HEK293 (cell line): Measurements from ENCODE around the gene PTPRCAP.
"Not testable (repeated sequence)": the region's sequence is repeated elsewhere in the genome, so short reads cannot be mapped to it uniquely, and the experiment has no call there.

ENCODE experiments used
- CTCF ChIA-PET: fragments of 350-600 bp; formaldehyde crosslinking; extraction: SDS; loops from one replicate; lab custom pipeline; 2021; ENCODE audit warnings: antibody characterized with exemption; lab: Yijun Ruan, JAX
- POLR2A ChIA-PET: fragments of 300-600 bp; formaldehyde crosslinking; extraction: SDS; loops from one replicate; lab custom pipeline; 2020; ENCODE audit warnings: antibody characterized with exemption, inconsistent platforms; lab: Yijun Ruan, JAX
- H3K27ac ChIP-seq: fragments of 200-500 bp; sonication (Bioruptor generic); 2 replicates; pipeline ENCODE4 v1.5.1; 2014; ENCODE audit warnings: low read depth, low read length, control low read depth, inconsistent platforms; ENCODE audit errors: extremely low read depth
- H3K36me3 ChIP-seq, 2 experiments: fragments of 200-500 bp in 1 of 2; sonication (Bioruptor generic) in 1 of 2; 1 replicate in 1 of 2; 2 replicates in 1 of 2; pipeline ENCODE4 v1.5.1; 2014 to 2017; ENCODE audit warnings: inconsistent platforms in 2 of 2, low read length in 2 of 2; ENCODE audit not compliant: control insufficient read depth in 2 of 2, insufficient read depth in 1 of 2
- H3K4me1 ChIP-seq: fragments of 200-500 bp; sonication (Bioruptor generic); 2 replicates; pipeline ENCODE4 v1.5.1; 2014; ENCODE audit warnings: mild to moderate bottlenecking, low read length, inconsistent platforms; ENCODE audit not compliant: control insufficient read depth, insufficient read depth
- H3K4me3 ChIP-seq: 2 replicates; pipeline ENCODE4 v1.5.1; 2011; ENCODE audit warnings: low read depth, mild to moderate bottlenecking, control low read depth, low read length, moderate library complexity
- H3K9me3 ChIP-seq: fragments of 200-500 bp; sonication (Bioruptor generic); 2 replicates; pipeline ENCODE4 v1.5.1; 2014; ENCODE audit warnings: low read depth, low read length, inconsistent platforms; ENCODE audit not compliant: control insufficient read depth, insufficient read depth
- GLIS2 ChIP-seq: fragments of 450-650 bp; formaldehyde crosslinking; IDR thresholded peaks from 2 replicates; pipeline ENCODE4 v1.5.1; 2016; ENCODE audit warnings: missing biosample characterization, missing genetic modification characterization
- KLF8 ChIP-seq: fragments of 450-650 bp; formaldehyde crosslinking; IDR thresholded peaks from 2 replicates; pipeline ENCODE4 v1.5.1; 2016; ENCODE audit warnings: missing biosample characterization, missing genetic modification characterization
- MYNN ChIP-seq: fragments of 450-650 bp; formaldehyde crosslinking; IDR thresholded peaks from 2 replicates; pipeline ENCODE4 v1.5.1; 2016; ENCODE audit warnings: missing biosample characterization, missing genetic modification characterization, borderline replicate concordance
- OSR2 ChIP-seq: fragments of 450-650 bp; formaldehyde crosslinking; IDR thresholded peaks from 2 replicates; pipeline ENCODE4 v1.5.1; 2016; ENCODE audit warnings: missing biosample characterization, missing genetic modification characterization
- SP2 ChIP-seq: fragments of 450-650 bp; formaldehyde crosslinking; IDR thresholded peaks from 2 replicates; pipeline ENCODE4 v1.5.1; 2016; ENCODE audit warnings: missing biosample characterization, missing genetic modification characterization
- SP3 ChIP-seq: fragments of 450-650 bp; formaldehyde crosslinking; IDR thresholded peaks from 2 replicates; pipeline ENCODE4 v1.5.1; 2016; ENCODE audit warnings: missing biosample characterization, missing genetic modification characterization
- SP7 ChIP-seq: fragments of 450-650 bp; formaldehyde crosslinking; IDR thresholded peaks from 2 replicates; pipeline ENCODE4 v1.5.1; 2016; ENCODE audit warnings: missing biosample characterization, missing genetic modification characterization
- ZBTB10 ChIP-seq: fragments of 450-650 bp; formaldehyde crosslinking; IDR thresholded peaks from 2 replicates; pipeline ENCODE4 v1.5.1; 2016; ENCODE audit warnings: missing biosample characterization, missing genetic modification characterization
- ZBTB21 ChIP-seq: fragments of 450-650 bp; formaldehyde crosslinking; IDR thresholded peaks from 2 replicates; pipeline ENCODE4 v1.5.1; 2017; ENCODE audit warnings: missing biosample characterization, missing genetic modification characterization
- ZBTB48 ChIP-seq: fragments of 450-650 bp; formaldehyde crosslinking; IDR thresholded peaks from 2 replicates; pipeline ENCODE4 v1.5.1; 2016; ENCODE audit warnings: missing biosample characterization, missing genetic modification characterization
- ZBTB6 ChIP-seq: fragments of 450-650 bp; formaldehyde crosslinking; IDR thresholded peaks from 2 replicates; pipeline ENCODE4 v1.5.1; 2017; ENCODE audit warnings: missing biosample characterization, missing genetic modification characterization
- ZBTB8A ChIP-seq: fragments of 450-650 bp; formaldehyde crosslinking; IDR thresholded peaks from 2 replicates; pipeline ENCODE4 v1.5.1; 2016; ENCODE audit warnings: missing biosample characterization, missing genetic modification characterization
- ZFP37 ChIP-seq: fragments of 450-650 bp; formaldehyde crosslinking; IDR thresholded peaks from 2 replicates; pipeline ENCODE4 v1.5.1; 2016; ENCODE audit warnings: missing biosample characterization, missing genetic modification characterization
- ZNF133 ChIP-seq: fragments of 450-650 bp; formaldehyde crosslinking; IDR thresholded peaks from 2 replicates; pipeline ENCODE4 v1.5.1; 2016; ENCODE audit warnings: missing biosample characterization, missing genetic modification characterization
- ZNF146 ChIP-seq: fragments of 450-650 bp; formaldehyde crosslinking; IDR thresholded peaks from 2 replicates; pipeline ENCODE4 v1.5.1; 2016; ENCODE audit warnings: missing biosample characterization, missing genetic modification characterization
- ZNF24 ChIP-seq: fragments of 450-650 bp; formaldehyde crosslinking; IDR thresholded peaks from 2 replicates; pipeline ENCODE4 v1.5.1; 2016; ENCODE audit warnings: missing biosample characterization, missing genetic modification characterization
- ZNF335 ChIP-seq: fragments of 450-650 bp; formaldehyde crosslinking; conservative IDR thresholded peaks from 2 replicates; pipeline ENCODE4 v1.5.1; 2016; ENCODE audit warnings: missing biosample characterization, missing genetic modification characterization
- ZNF341 ChIP-seq: fragments of 450-650 bp; formaldehyde crosslinking; IDR thresholded peaks from 2 replicates; pipeline ENCODE4; 2016; ENCODE audit warnings: low read depth, missing biosample characterization, missing genetic modification characterization
- ZNF394 ChIP-seq: fragments of 450-650 bp; formaldehyde crosslinking; IDR thresholded peaks from 2 replicates; pipeline ENCODE4 v1.5.1; 2016; ENCODE audit warnings: missing biosample characterization, missing genetic modification characterization, mild to moderate bottlenecking, moderate library complexity, borderline replicate concordance
- ZNF416 ChIP-seq: fragments of 450-650 bp; formaldehyde crosslinking; IDR thresholded peaks from 2 replicates; pipeline ENCODE4 v1.5.1; 2016; ENCODE audit warnings: missing biosample characterization, missing genetic modification characterization
- ZNF792 ChIP-seq: fragments of 450-650 bp; formaldehyde crosslinking; IDR thresholded peaks from 2 replicates; pipeline ENCODE4 v1.5.1; 2016; ENCODE audit warnings: missing biosample characterization, missing genetic modification characterization
- TF ChIP-seq, protein P1 (sequence below): fragments of 450-650 bp; formaldehyde crosslinking; IDR thresholded peaks from 2 replicates; pipeline ENCODE4 v1.5.1; 2017; ENCODE audit warnings: missing biosample characterization, mild to moderate bottlenecking, missing genetic modification characterization, moderate library complexity
- TF ChIP-seq, protein P2 (sequence below): fragments of 450-650 bp; formaldehyde crosslinking; IDR thresholded peaks from 2 replicates; pipeline ENCODE4 v1.5.1; 2016; ENCODE audit warnings: missing biosample characterization, missing genetic modification characterization

Gene PTPRCAP

DNA sequence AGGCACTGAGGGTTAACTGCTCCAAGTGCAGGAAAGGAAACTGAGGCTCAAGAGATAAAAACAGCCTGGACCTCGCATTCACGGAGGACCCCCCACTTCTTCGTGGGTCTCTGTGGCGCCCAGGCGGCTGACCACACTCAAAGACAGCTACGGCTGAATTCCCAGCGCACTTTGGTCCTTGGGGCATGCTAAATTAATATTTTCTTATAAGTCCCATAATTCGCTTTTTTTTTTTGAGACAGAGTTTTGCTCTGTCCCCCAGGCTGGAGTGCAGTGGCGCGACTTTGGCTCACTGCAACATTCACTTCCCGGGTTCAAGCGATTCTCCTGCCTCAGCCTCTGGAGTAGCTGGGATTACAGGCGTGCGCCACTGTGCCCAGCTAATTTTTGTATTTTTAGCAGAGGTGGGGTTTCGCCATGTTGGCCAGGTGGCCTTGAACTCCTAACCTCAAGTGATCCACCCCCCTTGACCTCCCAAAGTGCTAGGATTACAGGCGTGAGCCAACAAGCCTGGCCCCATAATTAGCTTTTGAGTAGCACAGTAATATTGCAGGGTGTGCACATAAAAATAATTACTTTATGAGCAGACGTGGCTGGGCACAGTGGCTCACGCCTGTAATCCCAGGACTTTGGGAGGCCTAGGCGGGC is 35.2 kb downstream of the PTPRCAP start:
- not testable (repeated sequence) for H3K4me1 ChIP-seq, H3K9me3 ChIP-seq, H3K27ac ChIP-seq
- CTCF ChIA-PET = interaction anchor here (0.5 to 2.8 kb wide), 21 partner anchors 10 to 475 kb away, joined by 3 to 20 read pairs (median 6); partner anchors contain the start of genes PITPNM1, RAD9A and TMEM134
- peak overlapping the region; percentile 14 for H3K4me3 ChIP-seq
- TF ChIP-seq ZBTB48 (peak; percentile 11; the same call in 1 of the 2 replicates), ZNF394 (peak; percentile 81), ZBTB8A (peak; percentile 15; the same call in 1 of the 2 replicates), SP7 (tag by site-specific recombination) (peak; percentile 85), OSR2 (tag by site-specific recombination) (peak; percentile 61), ZNF335 (tag by site-specific recombination) (0 out of 2 replicates have a peak, but pooled peaks have one; percentile 19), GLIS2 (tag by site-specific recombination) (0 out of 2 replicates have a peak, but pooled peaks have one; percentile 26)
- TF ChIP-seq, protein P1, sequence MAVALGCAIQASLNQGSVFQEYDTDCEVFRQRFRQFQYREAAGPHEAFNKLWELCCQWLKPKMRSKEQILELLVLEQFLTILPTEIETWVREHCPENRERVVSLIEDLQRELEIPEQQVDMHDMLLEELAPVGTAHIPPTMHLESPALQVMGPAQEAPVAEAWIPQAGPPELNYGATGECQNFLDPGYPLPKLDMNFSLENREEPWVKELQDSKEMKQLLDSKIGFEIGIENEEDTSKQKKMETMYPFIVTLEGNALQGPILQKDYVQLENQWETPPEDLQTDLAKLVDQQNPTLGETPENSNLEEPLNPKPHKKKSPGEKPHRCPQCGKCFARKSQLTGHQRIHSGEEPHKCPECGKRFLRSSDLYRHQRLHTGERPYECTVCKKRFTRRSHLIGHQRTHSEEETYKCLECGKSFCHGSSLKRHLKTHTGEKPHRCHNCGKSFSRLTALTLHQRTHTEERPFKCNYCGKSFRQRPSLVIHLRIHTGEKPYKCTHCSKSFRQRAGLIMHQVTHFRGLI (tag by site-specific recombination) = 0 out of 2 replicates have a peak, but pooled peaks have one; percentile 10
- TF ChIP-seq, protein P2, sequence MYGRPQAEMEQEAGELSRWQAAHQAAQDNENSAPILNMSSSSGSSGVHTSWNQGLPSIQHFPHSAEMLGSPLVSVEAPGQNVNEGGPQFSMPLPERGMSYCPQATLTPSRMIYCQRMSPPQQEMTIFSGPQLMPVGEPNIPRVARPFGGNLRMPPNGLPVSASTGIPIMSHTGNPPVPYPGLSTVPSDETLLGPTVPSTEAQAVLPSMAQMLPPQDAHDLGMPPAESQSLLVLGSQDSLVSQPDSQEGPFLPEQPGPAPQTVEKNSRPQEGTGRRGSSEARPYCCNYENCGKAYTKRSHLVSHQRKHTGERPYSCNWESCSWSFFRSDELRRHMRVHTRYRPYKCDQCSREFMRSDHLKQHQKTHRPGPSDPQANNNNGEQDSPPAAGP (tag by site-specific recombination) = peak; percentile 63; the same call in 1 of the 2 replicates
- POLR2A ChIA-PET = interaction anchor here (0.7 to 3.3 kb wide), 21 partner anchors 9 to 227 kb away, joined by 3 to 53 read pairs (median 7); partner anchors contain the start of genes GPR152, GSTP1, NUDT8 and PITPNM1
- H3K36me3 ChIP-seq = peaks cover 0 to 33% of the 10 kb centered on the region in 2 experiments; a peak in 1 of 3 replicates

- ChIA-PET CTCF (interaction anchor here (0.5 to 2.8 kb wide), 26 partner anchors 9 to 475 kb away, joined by 3 to 20 read pairs (median 5); partner anchors contain the start of genes PITPNM1, RAD9A and TMEM134), POLR2A (interaction anchor here (0.7 to 3.3 kb wide), 26 partner anchors 9 to 228 kb away, joined by 3 to 53 read pairs (median 6); partner anchors contain the start of genes AIP, CORO1B, GPR152 and GSTP1)
- peaks cover 0 to 39% of the 10 kb centered on the region in 2 experiments; a peak in 1 of 3 replicates for H3K36me3 ChIP-seq
- H3K27ac ChIP-seq = peak within 1 kb of the TSS; percentile 88
- no peaks in the 10 kb centered on the region for H3K4me1 ChIP-seq
- H3K9me3 ChIP-seq = no peaks in the 10 kb centered on the region
- peak within 1 kb of the TSS; percentile 79 for H3K4me3 ChIP-seq
- TF ChIP-seq ZNF792 (tag by site-specific recombination) (no peak), ZNF133 (tag by site-specific recombination) (no peak), ZBTB8A (0 out of 2 replicates have a peak, but pooled peaks have one; percentile 34), ZFP37 (tag by site-specific recombination) (no peak), ZNF24 (tag by site-specific recombination) (no peak), ZNF341 (tag by site-specific recombination) (no peak), ZBTB10 (peak; percentile 4; the same call in 1 of the 2 replicates), ZNF146 (tag by site-specific recombination) (no peak), ZBTB6 (no peak), MYNN (tag by site-specific recombination) (no peak), KLF8 (tag by site-specific recombination) (no peak), SP2 (tag by site-specific recombination) (peak; percentile 53), SP3 (peak; percentile 37; the same call in 1 of the 2 replicates), ZNF416 (no peak), ZBTB21 (tag by site-specific recombination) (no peak)
These were observed 35.8 kb downstream of the PTPRCAP start, which contains the start of gene PPP1CA for GRCh38 chr11:67401495-67402191. TSS of gene PPP1CA (minus strand) at chr11:67401858. CDS start at chr11:67401782, 76 bp downstream.
